Activated CD4-positive, alpha-beta memory T cell treated with anti-CD3 and anti-CD28 coated beads for 36 hours (primary cell): ENCODE results near the gene MARCHF11. TPM values are rescaled to one million over a fixed set of nuclear protein-coding genes. Genes with fewer than 3 reads are reported as not detected.

Experiments used
- CTCF ChIA-PET: fragments of 350-600 bp; sonication (Branson Sonifier 250); formaldehyde crosslinking; loops from one replicate; lab custom pipeline; 2021; ENCODE audit warnings: antibody characterized with exemption, inconsistent platforms; lab: Charles Lee
- POLR2A ChIA-PET: fragments of 350-600 bp; sonication (Branson Sonifier 250); formaldehyde crosslinking; loops from one replicate; lab custom pipeline; 2021; ENCODE audit warnings: antibody characterized with exemption; lab: Charles Lee
- DNase-seq: peaks from one replicate; pipeline ENCODE4 v3.0.0-alpha.2; 2020
- H3K27ac Mint-ChIP-seq: one replicate; pipeline ENCODE4 v1.8.0; 2021; ENCODE audit warnings: mixed read lengths
- H3K27me3 Mint-ChIP-seq: one replicate; pipeline ENCODE4 v1.8.0; 2021; ENCODE audit warnings: mixed read lengths
- H3K36me3 Mint-ChIP-seq: one replicate; pipeline ENCODE4 v1.8.0; 2021; ENCODE audit warnings: mixed read lengths
- H3K4me1 Mint-ChIP-seq: one replicate; pipeline ENCODE4 v1.8.0; 2021; ENCODE audit warnings: low read depth, mixed read lengths
- H3K4me3 Mint-ChIP-seq: one replicate; pipeline ENCODE4 v1.8.0; 2021; ENCODE audit warnings: mild to moderate bottlenecking, mixed read lengths
- H3K9me3 Mint-ChIP-seq: one replicate; pipeline ENCODE4 v1.8.0; 2021; ENCODE audit warnings: mixed read lengths
- intact Hi-C: fragments of 100-400 bp; cut with micrococcal nuclease; formaldehyde crosslinking; loops from one replicate; pipeline ENCODE4 v1.15.1; 2023
- total RNA-seq, 2 experiments: library from RNA; stranded (reverse); gene quantifications; one replicate each; pipeline ENCODE4 v1.2.3, GENCODE V29; 2021

The MARCHF11 gene, protein sequence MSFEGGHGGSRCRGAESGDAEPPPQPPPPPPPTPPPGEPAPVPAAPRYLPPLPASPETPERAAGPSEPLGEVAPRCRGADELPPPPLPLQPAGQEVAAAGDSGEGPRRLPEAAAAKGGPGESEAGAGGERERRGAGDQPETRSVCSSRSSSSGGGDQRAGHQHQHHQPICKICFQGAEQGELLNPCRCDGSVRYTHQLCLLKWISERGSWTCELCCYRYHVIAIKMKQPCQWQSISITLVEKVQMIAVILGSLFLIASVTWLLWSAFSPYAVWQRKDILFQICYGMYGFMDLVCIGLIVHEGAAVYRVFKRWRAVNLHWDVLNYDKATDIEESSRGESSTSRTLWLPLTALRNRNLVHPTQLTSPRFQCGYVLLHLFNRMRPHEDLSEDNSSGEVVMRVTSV
- not detected for total RNA-seq

DNA sequence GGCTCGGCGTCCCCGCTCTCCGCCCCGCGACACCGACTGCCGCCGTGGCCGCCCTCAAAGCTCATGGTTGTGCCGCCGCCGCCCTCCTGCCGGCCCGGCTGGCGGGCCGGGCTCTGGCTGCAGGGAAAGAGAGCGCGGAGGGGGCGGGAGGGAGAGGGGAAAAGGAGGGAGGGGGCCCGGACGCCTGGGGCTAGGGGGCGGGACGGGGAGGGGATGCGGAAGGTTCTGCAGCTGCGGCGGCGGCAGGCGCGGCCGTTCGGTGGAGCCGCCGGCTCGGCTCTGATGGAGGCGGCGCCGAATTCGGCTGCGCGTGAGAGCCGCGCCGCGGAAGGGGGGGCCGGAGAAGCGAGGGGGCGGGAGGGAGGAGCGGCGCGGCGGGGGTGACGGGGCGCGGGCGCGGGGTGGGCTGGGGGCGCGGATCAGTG, at the start of gene MARCHF11:
Gene MARCHF11 (minus strand): TSS at position 281 of the 425 bp plus-strand sequence. CDS start 216 bp downstream, at position 65.
- intact Hi-C loops: no loop called here
- H3K27ac Mint-ChIP-seq: no peak within 1 kb of the TSS
- H3K27me3 Mint-ChIP-seq: peaks cover 31% of the 10 kb centered on the region
- H3K4me3 Mint-ChIP-seq: no peak within 1 kb of the TSS
- POLR2A ChIA-PET: no interaction called here
- H3K4me1 Mint-ChIP-seq: peaks cover 9% of the 10 kb centered on the region
- H3K36me3 Mint-ChIP-seq: peaks cover 3% of the 10 kb centered on the region
- CTCF ChIA-PET: no interaction called here
- DNase-seq: no peak
- no peaks in the 10 kb centered on the region for H3K9me3 Mint-ChIP-seq

DNA sequence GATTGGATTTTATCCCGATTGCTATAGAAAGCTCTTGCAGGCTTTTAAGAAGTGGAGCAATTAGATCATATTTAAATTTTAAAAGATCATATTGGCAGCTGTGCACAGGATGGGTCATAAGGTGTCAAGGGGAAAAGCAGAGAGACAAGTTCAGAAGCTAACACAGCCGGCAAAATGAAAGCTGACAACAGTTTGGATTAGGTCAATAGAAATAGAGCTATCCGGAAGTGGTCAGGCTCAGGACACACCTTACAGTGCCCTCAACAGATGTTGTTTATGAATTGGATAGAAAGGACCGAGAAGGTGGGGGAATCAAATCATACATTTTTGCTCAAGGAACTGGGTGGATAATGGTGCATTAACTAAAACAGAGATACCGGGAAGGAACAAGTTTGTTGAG, 46.3 kb upstream of the MARCHF11 start:
- ChIA-PET POLR2A (no interaction called here), CTCF (interaction anchor here (0.5 kb wide), 1 partner anchor 261 kb away, joined by 3 read pairs; no protein-coding TSS in a partner anchor)
- Mint-ChIP-seq H3K4me3 (no peak overlapping the region), H3K27ac (no peak overlapping the region), H3K9me3 (no peaks in the 10 kb centered on the region), H3K4me1 (no peaks in the 10 kb centered on the region), H3K36me3 (no peaks in the 10 kb centered on the region), H3K27me3 (no peaks in the 10 kb centered on the region)
- intact Hi-C loops: no loop called here
- DNase-seq: no peak

DNA sequence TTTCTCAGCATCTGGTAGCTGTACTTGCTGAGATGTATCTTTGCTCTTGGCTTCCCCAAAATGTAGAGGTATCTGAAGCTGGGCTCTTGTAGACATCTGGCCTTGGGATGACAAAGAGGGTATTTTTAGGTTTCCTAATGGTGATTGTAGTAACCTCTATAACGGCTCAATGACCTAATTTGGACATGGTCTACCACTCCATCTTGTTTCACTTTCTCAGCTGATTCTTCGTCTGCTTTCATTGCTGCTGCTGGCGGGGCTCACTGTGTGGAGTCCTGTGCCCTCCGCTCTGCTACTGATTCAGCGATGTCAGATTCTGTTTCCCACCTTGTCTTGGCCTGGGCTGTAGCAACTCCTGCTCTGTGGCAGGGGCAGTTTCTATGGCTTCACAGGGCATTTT, 12.7 kb upstream of the MARCHF11 start:
- CTCF ChIA-PET: no interaction called here
- Mint-ChIP-seq H3K27me3 (no peaks in the 10 kb centered on the region), H3K4me1 (no peaks in the 10 kb centered on the region), H3K36me3 (no peaks in the 10 kb centered on the region), H3K27ac (no peak overlapping the region), H3K9me3 (peaks cover 5% of the 10 kb centered on the region), H3K4me3 (no peak overlapping the region)
- POLR2A ChIA-PET: no interaction called here
- DNase-seq: no peak
- intact Hi-C loops: no loop called here

DNA sequence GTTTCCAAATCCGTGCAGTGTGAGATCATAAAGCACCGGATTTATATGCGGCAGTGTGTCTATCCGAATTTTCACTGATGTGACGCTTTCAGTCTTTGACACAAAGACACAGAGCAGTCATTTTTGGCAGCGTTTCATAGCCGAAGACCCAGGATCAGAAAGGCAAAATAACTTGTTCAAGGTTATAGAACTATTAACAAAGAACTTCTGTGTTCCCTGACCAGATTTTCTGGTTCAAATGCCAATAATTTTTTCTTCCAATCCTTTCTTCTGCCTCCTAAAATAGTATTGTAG, 1.1 kb upstream of the MARCHF11 start:
- intact Hi-C loops: no loop called here
- Mint-ChIP-seq H3K4me3 (no peak overlapping the region), H3K27ac (no peak overlapping the region), H3K36me3 (peaks cover 3% of the 10 kb centered on the region), H3K27me3 (peaks cover 31% of the 10 kb centered on the region), H3K4me1 (peaks cover 9% of the 10 kb centered on the region), H3K9me3 (no peaks in the 10 kb centered on the region)
- DNase-seq: no peak
- ChIA-PET POLR2A (no interaction called here), CTCF (no interaction called here)

DNA sequence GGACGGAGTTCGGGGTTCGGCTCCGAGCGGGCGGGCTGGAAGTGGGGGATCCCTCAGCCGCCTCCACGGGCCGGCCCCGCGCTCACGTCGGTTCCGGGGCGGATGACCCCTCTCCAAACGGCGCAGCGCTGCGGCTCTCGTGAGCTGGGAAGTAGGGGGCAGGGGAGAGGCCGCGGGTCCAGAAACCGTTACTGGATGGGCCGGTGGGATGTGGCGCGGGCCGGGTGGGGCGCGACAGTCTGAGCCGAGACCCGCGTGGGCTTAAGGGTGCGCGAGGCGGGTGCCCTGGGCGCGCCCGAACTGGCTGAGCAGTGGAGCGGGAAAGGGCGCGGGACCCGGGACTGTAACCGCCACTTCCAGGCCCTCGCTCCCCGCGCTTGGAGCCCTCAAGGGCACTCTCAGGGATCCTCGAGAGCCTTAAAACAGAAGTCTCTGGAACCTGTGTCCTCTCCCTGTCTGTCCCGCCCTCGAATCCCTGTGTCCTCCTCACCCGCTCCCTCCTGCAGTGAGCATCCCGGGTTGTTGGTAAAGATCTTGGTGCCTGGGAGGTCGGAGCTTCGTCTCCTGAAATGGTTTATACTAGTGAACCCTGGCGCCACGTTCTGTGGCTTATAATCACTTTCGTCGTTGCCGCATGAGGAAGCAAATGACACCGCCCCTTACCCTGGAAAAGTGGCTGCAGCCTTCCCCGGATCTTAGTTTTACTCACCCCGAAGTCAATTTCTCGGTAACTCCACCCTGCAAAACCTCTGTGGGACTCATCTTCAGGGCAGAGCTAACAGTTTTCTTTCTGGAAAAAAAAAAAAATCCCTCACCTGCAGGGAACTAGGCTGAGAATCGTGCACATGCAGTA, 571 bp upstream of the MARCHF11 start:
- Mint-ChIP-seq H3K27ac (no peak overlapping the region), H3K9me3 (no peaks in the 10 kb centered on the region), H3K27me3 (peaks cover 31% of the 10 kb centered on the region), H3K4me1 (peaks cover 9% of the 10 kb centered on the region), H3K4me3 (no peak overlapping the region), H3K36me3 (peaks cover 3% of the 10 kb centered on the region)
- ChIA-PET POLR2A (no interaction called here), CTCF (no interaction called here)
- intact Hi-C loops: no loop called here
- no peak for DNase-seq

DNA sequence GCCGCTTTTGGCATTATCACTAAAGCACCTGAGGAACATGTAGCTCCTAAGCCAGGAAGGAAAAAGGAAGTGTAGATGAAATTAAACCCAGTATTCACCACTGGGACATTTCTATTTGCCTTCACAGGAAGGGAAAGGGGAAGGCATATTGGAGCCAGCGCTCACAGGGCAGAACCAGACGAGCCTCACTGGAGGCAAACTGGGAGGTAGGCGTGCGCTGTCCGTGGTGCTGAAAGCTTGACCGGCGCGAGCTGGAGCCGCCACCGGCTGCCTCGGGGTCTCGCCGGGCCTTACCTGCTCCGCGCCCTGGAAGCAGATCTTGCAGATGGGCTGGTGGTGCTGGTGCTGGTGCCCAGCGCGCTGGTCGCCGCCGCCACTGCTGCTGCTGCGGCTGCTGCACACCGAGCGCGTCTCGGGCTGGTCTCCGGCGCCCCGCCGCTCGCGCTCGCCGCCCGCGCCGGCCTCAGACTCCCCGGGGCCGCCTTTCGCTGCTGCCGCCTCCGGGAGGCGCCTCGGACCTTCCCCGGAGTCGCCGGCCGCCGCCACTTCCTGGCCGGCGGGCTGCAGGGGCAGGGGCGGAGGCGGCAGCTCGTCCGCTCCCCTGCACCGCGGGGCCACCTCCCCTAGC, 732 bp downstream of the MARCHF11 start:
- Mint-ChIP-seq H3K27me3 (peaks cover 31% of the 10 kb centered on the region), H3K9me3 (no peaks in the 10 kb centered on the region), H3K4me3 (no peak overlapping the region), H3K4me1 (peaks cover 9% of the 10 kb centered on the region), H3K36me3 (peaks cover 3% of the 10 kb centered on the region), H3K27ac (no peak overlapping the region)
- DNase-seq: peak; percentile 44
- ChIA-PET POLR2A (no interaction called here), CTCF (no interaction called here)
- intact Hi-C loops: no loop called here

DNA sequence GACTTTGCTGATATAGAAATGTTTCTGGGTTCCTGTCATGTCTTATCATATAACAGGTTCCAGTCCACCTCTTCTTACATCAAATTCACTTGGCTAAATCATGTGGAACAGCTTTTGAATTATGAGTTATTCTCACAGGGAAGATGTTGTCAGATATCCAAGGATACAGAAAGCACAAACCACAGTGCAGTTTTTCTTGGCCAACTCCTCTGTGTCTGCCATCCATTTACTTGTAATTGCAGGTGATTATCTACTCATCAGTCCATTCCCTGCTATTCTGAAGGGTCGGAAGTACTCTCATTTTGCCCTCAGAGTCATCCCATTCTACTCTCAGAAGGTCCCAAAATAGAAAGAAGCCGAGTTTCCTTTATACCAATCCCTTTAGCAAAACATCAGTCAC, 10.0 kb downstream of the MARCHF11 start:
- intact Hi-C loops: no loop called here
- peaks cover 2% of the 10 kb centered on the region for H3K27me3 Mint-ChIP-seq
- no peaks in the 10 kb centered on the region for H3K9me3 Mint-ChIP-seq
- DNase-seq: no peak
- CTCF ChIA-PET: no interaction called here
- H3K27ac Mint-ChIP-seq: no peak overlapping the region
- no peaks in the 10 kb centered on the region for H3K36me3 Mint-ChIP-seq
- no peak overlapping the region for H3K4me3 Mint-ChIP-seq
- POLR2A ChIA-PET: no interaction called here
- H3K4me1 Mint-ChIP-seq: no peaks in the 10 kb centered on the region

DNA sequence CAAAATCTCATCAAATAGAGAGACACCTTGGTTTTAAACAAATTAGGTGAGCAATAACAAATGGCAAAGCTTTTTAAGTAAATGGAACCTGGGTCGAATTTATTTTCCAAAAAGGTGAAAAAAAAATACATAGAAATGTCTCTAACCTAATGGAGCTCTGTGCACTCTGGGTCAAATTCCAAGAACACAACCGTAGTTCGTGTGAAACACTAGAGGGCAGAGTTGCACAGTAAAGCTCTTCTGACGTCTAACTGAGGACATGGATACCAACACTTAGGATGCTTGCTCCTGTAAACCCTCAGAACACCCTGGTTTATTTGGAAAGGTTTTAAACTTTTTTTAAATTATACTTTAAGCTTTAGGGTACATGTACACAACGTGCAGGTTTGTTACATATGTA, 18.9 kb downstream of the MARCHF11 start:
- Mint-ChIP-seq H3K9me3 (no peaks in the 10 kb centered on the region), H3K4me1 (no peaks in the 10 kb centered on the region), H3K27ac (no peak overlapping the region), H3K4me3 (no peak overlapping the region), H3K27me3 (no peaks in the 10 kb centered on the region), H3K36me3 (no peaks in the 10 kb centered on the region)
- POLR2A ChIA-PET: no interaction called here
- CTCF ChIA-PET: interaction anchor here (0.5 to 2.2 kb wide), 12 partner anchors 9 to 506 kb away, joined by 3 to 42 read pairs (median 4); no protein-coding TSS in a partner anchor
- DNase-seq: peak; percentile 17
- intact Hi-C loops: loop anchor here (1.0 kb wide), 2 partner anchors 296 to 392 kb away; no protein-coding TSS in a partner anchor

DNA sequence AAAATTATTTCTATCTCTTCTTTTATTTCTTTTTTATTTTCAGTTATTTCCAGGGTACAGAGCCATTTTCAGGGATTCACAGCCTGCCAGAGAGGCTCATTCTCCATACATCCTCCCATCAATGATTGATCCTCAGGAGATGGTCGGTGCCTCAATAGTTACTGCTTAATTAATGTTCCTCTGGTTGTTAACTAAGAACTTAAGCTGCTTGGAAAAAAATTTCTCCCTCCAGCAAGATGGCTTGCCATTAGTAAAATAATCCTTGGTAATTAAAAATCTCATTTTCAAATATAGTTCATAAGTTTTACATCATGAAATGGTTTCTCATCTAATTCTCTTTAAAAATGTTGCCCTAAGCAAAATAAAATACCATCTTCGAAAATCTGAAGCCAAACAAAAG, 20.0 kb downstream of the MARCHF11 start:
- Mint-ChIP-seq H3K4me3 (no peak overlapping the region), H3K9me3 (no peaks in the 10 kb centered on the region), H3K27me3 (no peaks in the 10 kb centered on the region), H3K27ac (no peak overlapping the region), H3K36me3 (no peaks in the 10 kb centered on the region), H3K4me1 (no peaks in the 10 kb centered on the region)
- intact Hi-C loops: loop anchor here (1.0 kb wide), 2 partner anchors 297 to 393 kb away; no protein-coding TSS in a partner anchor
- DNase-seq: no peak
- POLR2A ChIA-PET: no interaction called here
- CTCF ChIA-PET: interaction anchor here (1.0 to 2.2 kb wide), 5 partner anchors 289 to 393 kb away, joined by 3 to 42 read pairs (median 4); no protein-coding TSS in a partner anchor

DNA sequence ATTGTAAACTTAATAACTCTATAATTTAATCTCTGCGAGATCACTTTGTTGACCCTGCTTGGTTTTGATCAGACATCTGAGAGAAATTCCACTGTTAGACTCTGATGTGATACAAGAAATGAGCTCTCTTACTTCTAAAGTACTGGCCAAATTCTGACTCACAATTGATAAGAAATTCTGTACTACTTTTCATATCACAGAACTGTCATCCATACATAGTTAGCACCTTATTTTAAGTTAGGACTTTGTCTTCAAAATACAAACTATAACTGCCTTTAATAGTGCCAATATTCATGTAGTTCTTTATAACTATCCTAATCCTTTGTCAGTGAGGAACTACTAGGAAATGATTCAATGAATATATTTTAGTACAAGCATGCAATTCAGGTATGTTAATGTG, 23.4 kb downstream of the MARCHF11 start:
- Mint-ChIP-seq H3K36me3 (no peaks in the 10 kb centered on the region), H3K27me3 (no peaks in the 10 kb centered on the region), H3K4me3 (no peak overlapping the region), H3K9me3 (no peaks in the 10 kb centered on the region), H3K4me1 (no peaks in the 10 kb centered on the region), H3K27ac (no peak overlapping the region)
- intact Hi-C loops: no loop called here
- CTCF ChIA-PET: no interaction called here
- POLR2A ChIA-PET: no interaction called here
- DNase-seq: no peak

DNA sequence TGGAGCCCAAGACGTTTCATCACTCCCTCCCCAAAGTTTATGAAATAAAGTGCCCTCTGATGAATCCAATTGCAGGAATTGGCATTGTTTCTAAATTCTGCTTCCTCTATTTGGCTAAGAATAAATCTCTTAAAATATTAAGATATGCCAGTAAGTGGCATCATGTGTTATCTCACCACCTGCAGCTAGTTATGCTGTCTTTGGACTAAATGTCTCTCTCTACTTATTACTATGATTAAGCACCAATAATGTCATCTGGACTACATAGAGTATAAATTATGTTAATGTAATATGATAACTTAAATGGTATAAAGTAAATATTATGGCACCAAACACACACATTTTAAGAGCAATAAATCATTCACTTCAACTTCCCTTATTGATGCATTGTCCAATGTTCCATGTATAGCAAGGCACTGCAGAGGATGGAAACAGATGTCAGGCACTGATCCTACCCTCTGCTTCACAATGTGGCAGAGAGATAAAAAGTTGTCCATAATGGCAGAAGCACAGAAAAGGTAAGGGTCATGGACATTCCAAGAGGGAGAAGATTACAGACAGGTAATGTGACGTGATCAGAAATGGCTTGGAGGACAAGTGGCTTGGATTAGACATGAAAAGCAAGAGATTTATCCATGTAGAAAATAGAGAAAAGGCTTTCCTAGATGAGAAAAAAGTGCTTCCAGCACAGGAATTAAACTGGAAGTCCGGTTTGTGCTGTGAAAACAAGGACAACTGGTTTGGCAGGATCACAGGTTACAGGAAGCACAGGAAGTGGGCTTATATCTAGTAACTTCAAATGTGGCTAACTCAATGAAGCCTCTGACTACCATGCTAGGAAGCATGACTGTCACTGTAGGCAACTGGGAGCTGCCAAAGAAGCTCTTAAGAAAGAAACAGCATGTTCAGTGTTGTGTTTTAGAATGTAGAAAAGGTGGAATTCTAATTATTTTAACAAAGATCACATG, 26.7 kb downstream of the MARCHF11 start:
- H3K9me3 Mint-ChIP-seq: peaks cover 3% of the 10 kb centered on the region
- H3K27ac Mint-ChIP-seq: no peak overlapping the region
- ChIA-PET POLR2A (no interaction called here), CTCF (interaction anchor here (2.5 kb wide), 1 partner anchor 8 kb away, joined by 8 read pairs; no protein-coding TSS in a partner anchor)
- no peak overlapping the region for H3K4me3 Mint-ChIP-seq
- intact Hi-C loops: no loop called here
- no peaks in the 10 kb centered on the region for H3K27me3 Mint-ChIP-seq
- no peak for DNase-seq
- no peaks in the 10 kb centered on the region for H3K36me3 Mint-ChIP-seq
- no peaks in the 10 kb centered on the region for H3K4me1 Mint-ChIP-seq
